Left lung (tissue), 10 donors: ENCODE measurements around the gene SPOCK1. TPM values are rescaled to one million over a fixed set of nuclear protein-coding genes. Genes with fewer than 3 reads are reported as not detected.
"Not testable (repeated sequence)": the region's sequence is repeated elsewhere in the genome, so short reads cannot be mapped to it uniquely, and the experiment has no call there.

Experiments used
- ATAC-seq: fragments of 200-7000 bp; cut with Tn5 transposase; one replicate; pipeline ENCODE4 v1.9.1; 2020; ENCODE audit warnings: moderate library complexity
- DNase-seq, 4 donors: peaks; one replicate each; pipeline ENCODE4 v3.0.0-alpha.2; 2013 to 2020
- H3K27ac ChIP-seq, 2 donors: fragments of 200-600 bp; sonication (generic) in 1 of 2; one replicate each; pipeline versions ENCODE4 v1.5.0 to v1.8.0; 2020 to 2021
- H3K27me3 ChIP-seq, 2 donors: fragments of 200-600 bp; sonication (generic) in 1 of 2; one replicate each; pipeline versions ENCODE4 v1.5.0 to v1.8.0; 2020 to 2021
- H3K36me3 ChIP-seq, 2 donors: fragments of 200-600 bp; sonication (generic) in 1 of 2; one replicate each; pipeline versions ENCODE4 v1.5.0 to v1.8.0; 2020 to 2021
- H3K4me1 ChIP-seq, 2 donors: fragments of 200-600 bp; one replicate each; pipeline ENCODE4 v1.8.0; 2021
- H3K4me3 ChIP-seq, 2 donors: fragments of 200-600 bp; sonication (generic) in 1 of 2; one replicate each; pipeline versions ENCODE4 v1.5.0 to v1.8.0; 2020 to 2021; ENCODE audit warnings: mild to moderate bottlenecking in 1 of 2
- H3K9me3 ChIP-seq, 2 donors: fragments of 200-600 bp; sonication (generic) in 1 of 2; one replicate each; pipeline versions ENCODE4 v1.5.0 to v1.8.0; 2020 to 2021
- intact Hi-C, 2 donors: fragments of 100-400 bp; cut with DNase I; formaldehyde crosslinking; loops; one replicate each; pipeline versions ENCODE4 v1.11.2 to v1.14.2; 2022
- polyA plus RNA-seq, 6 donors: library from polyadenylated mRNA; unstranded; fragments of 120-200 nt; gene quantifications; one replicate each; pipeline ENCODE4 v1.2.1, GENCODE V29; 2013; ENCODE audit not compliant: insufficient read length in 6 of 6
- total RNA-seq, 2 donors: library from RNA; stranded (reverse); fragmentation: NEBNext Ultra II Directional; extraction: Animal tissue kit (Norgen Biotek cat#: 25700); gene quantifications; one replicate each; pipeline ENCODE4 v1.2.1, GENCODE V29; 2021
- TF ChIP-seq, protein P1 (sequence below), 2 donors: fragments of 200-600 bp; sonication (generic) in 1 of 2; IDR thresholded peaks; one replicate each; pipeline versions ENCODE4 v1.5.0 to v1.8.0; 2021; ENCODE audit warnings: antibody characterized with exemption in 2 of 2
- donor health status: DM: no; HTN: yes; CAD: no.
- donor health status: DM: no; HTN: no; CAD: no.

Gene SPOCK1
- total and polyA plus RNA-seq, 8 donors, result 0.43 to 7.6 (median 0.73) TPM

DNA sequence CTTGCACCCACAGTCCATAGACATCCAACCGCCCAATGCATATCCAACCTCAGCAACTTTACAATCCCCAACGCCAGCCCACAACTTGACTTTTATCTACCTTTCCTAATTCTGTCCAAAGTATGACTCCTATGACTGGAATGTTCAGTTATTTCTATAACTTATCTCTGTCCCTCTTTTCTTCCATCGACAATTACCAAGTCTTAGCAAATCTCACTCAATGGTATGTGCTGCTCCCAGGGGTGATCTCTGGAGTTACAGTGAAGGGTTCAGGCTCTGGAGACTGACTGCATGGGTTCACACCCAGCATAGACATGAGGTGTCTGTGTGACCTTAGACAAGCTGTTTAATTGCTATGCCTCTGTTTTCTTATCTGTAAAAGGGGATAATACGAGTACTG lies 106.9 kb downstream of the SPOCK1 start:
- H3K4me1 ChIP-seq, result no peaks in the 10 kb centered on the region
- no peaks in the 10 kb centered on the region for H3K36me3 ChIP-seq
- no peaks in the 10 kb centered on the region for H3K9me3 ChIP-seq
- H3K27me3 ChIP-seq, result no peaks in the 10 kb centered on the region
- intact Hi-C loops, result no loop called here
- H3K27ac ChIP-seq, result no peak overlapping the region
- DNase-seq (no peak), ATAC-seq (no peak)
- no peak overlapping the region for H3K4me3 ChIP-seq
- TF ChIP-seq, protein P1, sequence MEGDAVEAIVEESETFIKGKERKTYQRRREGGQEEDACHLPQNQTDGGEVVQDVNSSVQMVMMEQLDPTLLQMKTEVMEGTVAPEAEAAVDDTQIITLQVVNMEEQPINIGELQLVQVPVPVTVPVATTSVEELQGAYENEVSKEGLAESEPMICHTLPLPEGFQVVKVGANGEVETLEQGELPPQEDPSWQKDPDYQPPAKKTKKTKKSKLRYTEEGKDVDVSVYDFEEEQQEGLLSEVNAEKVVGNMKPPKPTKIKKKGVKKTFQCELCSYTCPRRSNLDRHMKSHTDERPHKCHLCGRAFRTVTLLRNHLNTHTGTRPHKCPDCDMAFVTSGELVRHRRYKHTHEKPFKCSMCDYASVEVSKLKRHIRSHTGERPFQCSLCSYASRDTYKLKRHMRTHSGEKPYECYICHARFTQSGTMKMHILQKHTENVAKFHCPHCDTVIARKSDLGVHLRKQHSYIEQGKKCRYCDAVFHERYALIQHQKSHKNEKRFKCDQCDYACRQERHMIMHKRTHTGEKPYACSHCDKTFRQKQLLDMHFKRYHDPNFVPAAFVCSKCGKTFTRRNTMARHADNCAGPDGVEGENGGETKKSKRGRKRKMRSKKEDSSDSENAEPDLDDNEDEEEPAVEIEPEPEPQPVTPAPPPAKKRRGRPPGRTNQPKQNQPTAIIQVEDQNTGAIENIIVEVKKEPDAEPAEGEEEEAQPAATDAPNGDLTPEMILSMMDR (IDR thresholded peaks at IDR 0.05), result no peak

GRCh38 chr5:137391044-137391443 lies 108.1 kb downstream of the SPOCK1 start:
- H3K4me1 ChIP-seq, H3K9me3 ChIP-seq, H3K36me3 ChIP-seq, H3K27me3 ChIP-seq, intact Hi-C loops, ATAC-seq, H3K4me3 ChIP-seq, DNase-seq, H3K27ac ChIP-seq: not testable (repeated sequence)

- no peak overlapping the region for H3K27ac ChIP-seq
- no peaks in the 10 kb centered on the region for H3K4me1 ChIP-seq
- TF ChIP-seq, protein P1 (IDR thresholded peaks at IDR 0.05), result no peak
- no peaks in the 10 kb centered on the region for H3K9me3 ChIP-seq
- H3K27me3 ChIP-seq, result no peaks in the 10 kb centered on the region
- DNase-seq (no peak), ATAC-seq (no peak)
- no peak overlapping the region for H3K4me3 ChIP-seq
- no peaks in the 10 kb centered on the region for H3K36me3 ChIP-seq
- intact Hi-C loops, result no loop called here
Observed at GRCh38 chr5:137389042-137389441, 110.1 kb downstream of the SPOCK1 start.

- no peaks in the 10 kb centered on the region for H3K27me3 ChIP-seq
- no peak overlapping the region for H3K4me3 ChIP-seq
Observed at GRCh38 chr5:137385064-137385463, 114.1 kb downstream of the SPOCK1 start.

DNA sequence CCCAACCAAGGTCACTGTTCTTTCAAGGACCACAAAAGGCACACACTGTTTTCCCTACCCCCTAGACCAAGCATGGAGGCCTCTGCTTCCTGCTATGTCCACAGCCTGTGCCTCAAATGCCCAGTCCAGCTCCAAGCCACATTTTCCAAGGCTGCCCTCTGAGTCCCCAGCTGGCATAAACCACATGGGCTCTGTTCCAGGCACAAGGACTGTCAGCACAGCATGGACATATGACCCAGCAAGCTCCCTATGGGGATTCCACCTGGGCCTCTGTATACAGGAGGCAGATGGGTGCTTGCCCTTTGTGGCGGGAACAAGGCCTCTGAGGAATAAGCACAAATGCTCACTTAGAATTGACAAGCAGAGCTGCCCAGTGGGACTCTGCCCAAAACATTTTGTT lies 115.2 kb downstream of the SPOCK1 start:
- no peak for ATAC-seq

More at GRCh38 chr5:137385064-137385463, 114.1 kb downstream of the SPOCK1 start:
- DNase-seq, result no peak
- Histone ChIP-seq H3K9me3 (peaks cover 0 to 15% of the 10 kb centered on the region in 2 donors), H3K36me3 (no peaks in the 10 kb centered on the region), H3K27ac (no peak overlapping the region), H3K4me1 (no peaks in the 10 kb centered on the region)
- TF ChIP-seq, protein P1 (IDR thresholded peaks at IDR 0.05), result no peak
- intact Hi-C loops, result no loop called here
- no peak for ATAC-seq

DNA sequence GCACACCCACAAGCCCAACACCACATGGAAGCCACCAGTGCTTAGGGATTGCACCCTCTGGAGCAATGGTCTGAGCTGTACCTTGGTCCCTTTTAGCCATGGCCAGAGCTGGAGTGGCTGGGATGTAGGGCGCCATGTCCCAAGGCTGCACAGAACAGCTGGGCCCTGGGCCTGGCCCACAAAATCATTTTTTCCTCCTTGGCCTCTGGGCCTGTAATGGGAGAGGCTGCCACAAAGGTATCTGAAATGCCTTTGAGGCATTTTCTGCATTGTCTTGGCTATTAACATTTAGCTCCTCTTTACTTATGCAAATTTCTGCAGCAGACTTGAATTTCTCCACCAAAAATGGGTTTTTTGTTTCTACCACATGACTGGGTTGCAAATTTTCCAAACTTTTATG lies 117.6 kb downstream of the SPOCK1 start:
- no peak overlapping the region for H3K4me3 ChIP-seq
- H3K27me3 ChIP-seq, result no peaks in the 10 kb centered on the region
- ATAC-seq, result no peak
- TF ChIP-seq, protein P1 (IDR thresholded peaks at IDR 0.05), result no peak
- H3K36me3 ChIP-seq, result no peaks in the 10 kb centered on the region
- no peak overlapping the region for H3K27ac ChIP-seq
- no peaks in the 10 kb centered on the region for H3K4me1 ChIP-seq
- H3K9me3 ChIP-seq, result peaks cover 0 to 15% of the 10 kb centered on the region in 2 donors
- DNase-seq, result no peak
- intact Hi-C loops, result no loop called here

More for the DNA sequence above, 115.2 kb downstream of the SPOCK1 start:
- Histone ChIP-seq H3K36me3 (no peaks in the 10 kb centered on the region), H3K4me1 (no peaks in the 10 kb centered on the region), H3K27ac (no peak overlapping the region), H3K27me3 (no peaks in the 10 kb centered on the region), H3K4me3 (no peak overlapping the region), H3K9me3 (peaks cover 0 to 15% of the 10 kb centered on the region in 2 donors)
- TF ChIP-seq, protein P1 (IDR thresholded peaks at IDR 0.05), result no peak
- no peak for DNase-seq
- intact Hi-C loops, result no loop called here
